A673 (cell line): ENCODE data around the gene PEPD. TPM values are rescaled to one million over a fixed set of nuclear protein-coding genes. Genes with fewer than 3 reads are reported as not detected.

Experiments used
- BruUV-seq: library from RNA; stranded (reverse); fragments of 400-500 nt; replicated peaks from 2 replicates; lab custom pipeline; 2021; lab: Mats Ljungman, UMichigan
- CTCF ChIA-PET: fragments of 300-600 bp; sonication (Branson Sonifier 250); formaldehyde crosslinking; loops from one replicate; lab custom pipeline; 2022; ENCODE audit warnings: antibody characterized with exemption; lab: Charles Lee
- POLR2A ChIA-PET: fragments of 300-600 bp; sonication (Branson Sonifier 250); formaldehyde crosslinking; loops from one replicate; lab custom pipeline; 2022; ENCODE audit warnings: antibody characterized with exemption; ENCODE audit not compliant: low non-redundant PET; lab: Charles Lee
- DNase-seq: peaks from one replicate; pipeline ENCODE4 v3.0.0-alpha.2; 2015; ENCODE audit warnings: low spot score
- H3K27ac ChIP-seq: fragments of 200-600 bp; sonication (generic); 2 replicates; pipeline ENCODE4 v1.5.1; 2016; ENCODE audit warnings: mixed run types, low read depth, mild to moderate bottlenecking, mixed read lengths, antibody characterized with exemption, low read length; ENCODE audit not compliant: poor library complexity, severe bottlenecking
- H3K27me3 ChIP-seq: fragments of 200-600 bp; sonication (generic); replicated peaks from 2 replicates; pipeline ENCODE4 v1.6.1; 2017; ENCODE audit warnings: mixed run types, low read depth, mild to moderate bottlenecking, mixed read lengths, antibody characterized with exemption, low read length; ENCODE audit not compliant: insufficient read depth, poor library complexity
- H3K36me3 ChIP-seq: fragments of 200-600 bp; sonication (generic); 2 replicates; pipeline ENCODE4 v1.6.1; 2016; ENCODE audit warnings: mixed run types, mild to moderate bottlenecking, mixed read lengths, antibody characterized with exemption, low read length; ENCODE audit not compliant: insufficient read depth, poor library complexity, severe bottlenecking
- H3K4me1 ChIP-seq: fragments of 200-600 bp; sonication (generic); 2 replicates; pipeline ENCODE4 v1.6.1; 2017; ENCODE audit warnings: mixed run types, mild to moderate bottlenecking, mixed read lengths, antibody characterized with exemption, low read length; ENCODE audit not compliant: insufficient read depth, poor library complexity, severe bottlenecking
- H3K4me3 ChIP-seq: fragments of 200-600 bp; sonication (generic); 2 replicates; pipeline ENCODE4 v1.5.1; 2016; ENCODE audit warnings: low read depth, mixed run types, mild to moderate bottlenecking, mixed read lengths, low read length; ENCODE audit not compliant: poor library complexity, severe bottlenecking
- H3K9me3 ChIP-seq: fragments of 200-600 bp; sonication (generic); 2 replicates; pipeline ENCODE4 v1.6.1; 2016; ENCODE audit warnings: mixed run types, low read depth, mild to moderate bottlenecking, mixed read lengths, antibody characterized with exemption, low read length; ENCODE audit not compliant: poor library complexity, severe bottlenecking
- EZH2 ChIP-seq: fragments of 200-600 bp; sonication (generic); IDR thresholded peaks from 2 replicates; pipeline ENCODE4 v1.6.1; 2017; ENCODE audit warnings: borderline replicate concordance, low read depth, mild to moderate bottlenecking, mixed read lengths, antibody characterized with exemption, low read length; ENCODE audit not compliant: poor library complexity, severe bottlenecking
- intact Hi-C: fragments of 100-400 bp; cut with micrococcal nuclease; formaldehyde crosslinking; loops from one replicate; pipeline ENCODE4 v1.10.0; 2022; ENCODE audit not compliant: unreplicated experiment
- total RNA-seq: library from RNA; stranded (reverse); gene quantifications from 2 replicates; pipeline ENCODE4 v1.2.3, GENCODE V29; 2021
- TF ChIP-seq, protein P1 (sequence below): fragments of 300-800, 200-600 bp; sonication (generic); conservative IDR thresholded peaks from 2 replicates; pipeline ENCODE4 v1.5.1; 2017; ENCODE audit warnings: low read depth, mild to moderate bottlenecking, antibody characterized with exemption, low read length, moderate library complexity, mixed read lengths

Gene PEPD
- total RNA-seq, 1 experiment from 2014 or later: 82.2 TPM

DNA sequence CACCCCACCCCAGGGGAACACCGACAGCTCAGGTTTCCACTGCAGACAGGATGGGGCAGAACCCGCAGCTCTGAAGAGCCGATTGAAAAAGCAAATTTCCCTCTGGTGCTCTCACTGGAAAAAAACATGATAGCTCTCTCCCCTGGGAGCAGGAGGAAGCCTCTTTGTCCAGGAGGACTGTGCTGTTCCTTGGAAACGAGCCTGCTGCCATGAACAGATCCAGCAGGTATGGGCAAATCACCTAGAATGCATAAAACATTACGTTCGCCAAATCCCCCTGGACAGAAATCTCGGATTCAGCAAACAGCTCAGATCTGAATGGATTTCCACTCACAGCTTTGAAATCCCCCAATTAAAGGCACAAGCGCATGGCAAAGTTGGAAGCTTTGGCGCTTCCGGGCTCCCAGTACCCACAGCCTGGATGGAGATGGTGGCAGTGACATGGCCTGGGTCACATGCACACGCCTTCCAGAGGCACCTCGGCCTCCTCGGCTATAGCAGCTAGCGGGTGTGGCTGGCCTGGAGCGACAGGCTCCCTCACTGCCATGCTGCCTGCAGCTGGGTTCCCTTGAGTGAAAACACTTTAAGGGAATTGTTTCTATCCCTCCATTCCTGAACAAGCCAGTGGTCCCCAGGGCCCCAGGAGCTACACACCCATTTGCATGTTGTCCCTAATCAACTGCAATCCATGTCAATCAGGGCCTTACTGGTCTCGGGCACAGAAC lies 89.0 kb downstream of the PEPD start:
- POLR2A ChIA-PET: no interaction called here
- no peak for DNase-seq
- intact Hi-C loops: no loop called here
- Histone ChIP-seq H3K9me3 (no peaks in the 10 kb centered on the region), H3K27me3 (no peaks in the 10 kb centered on the region), H3K4me1 (peaks cover 27% of the 10 kb centered on the region), H3K27ac (no peak overlapping the region), H3K4me3 (no peak overlapping the region), H3K36me3 (no peaks in the 10 kb centered on the region)
- TF ChIP-seq EZH2: no peak
- TF ChIP-seq, protein P1, sequence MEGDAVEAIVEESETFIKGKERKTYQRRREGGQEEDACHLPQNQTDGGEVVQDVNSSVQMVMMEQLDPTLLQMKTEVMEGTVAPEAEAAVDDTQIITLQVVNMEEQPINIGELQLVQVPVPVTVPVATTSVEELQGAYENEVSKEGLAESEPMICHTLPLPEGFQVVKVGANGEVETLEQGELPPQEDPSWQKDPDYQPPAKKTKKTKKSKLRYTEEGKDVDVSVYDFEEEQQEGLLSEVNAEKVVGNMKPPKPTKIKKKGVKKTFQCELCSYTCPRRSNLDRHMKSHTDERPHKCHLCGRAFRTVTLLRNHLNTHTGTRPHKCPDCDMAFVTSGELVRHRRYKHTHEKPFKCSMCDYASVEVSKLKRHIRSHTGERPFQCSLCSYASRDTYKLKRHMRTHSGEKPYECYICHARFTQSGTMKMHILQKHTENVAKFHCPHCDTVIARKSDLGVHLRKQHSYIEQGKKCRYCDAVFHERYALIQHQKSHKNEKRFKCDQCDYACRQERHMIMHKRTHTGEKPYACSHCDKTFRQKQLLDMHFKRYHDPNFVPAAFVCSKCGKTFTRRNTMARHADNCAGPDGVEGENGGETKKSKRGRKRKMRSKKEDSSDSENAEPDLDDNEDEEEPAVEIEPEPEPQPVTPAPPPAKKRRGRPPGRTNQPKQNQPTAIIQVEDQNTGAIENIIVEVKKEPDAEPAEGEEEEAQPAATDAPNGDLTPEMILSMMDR: no peak
- BruUV-seq: no TSS peak
- CTCF ChIA-PET: interaction anchor here (1.2 to 1.3 kb wide), 2 partner anchors 16 to 338 kb away, joined by 3 read pairs; no protein-coding TSS in a partner anchor

DNA sequence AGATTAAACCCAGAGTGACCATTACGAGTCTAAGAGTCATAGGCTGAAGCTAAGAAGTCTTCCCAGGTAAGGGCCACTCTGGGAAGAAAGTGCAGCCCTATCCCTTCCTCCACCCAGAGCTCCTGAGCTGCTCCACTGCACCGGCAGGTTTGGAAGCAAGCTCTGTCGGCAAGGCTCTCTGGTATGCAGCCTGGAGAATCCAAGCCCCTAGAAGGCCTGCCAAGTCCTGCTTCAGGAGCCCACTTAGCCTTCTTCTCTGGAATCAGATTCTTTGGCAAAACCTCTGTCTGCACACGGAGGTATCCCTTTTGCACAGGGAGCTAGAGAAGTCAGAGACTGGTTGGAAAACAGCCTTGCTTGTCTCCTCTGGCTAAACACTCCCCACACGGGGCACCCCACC lies 89.6 kb downstream of the PEPD start:
- ChIA-PET CTCF (interaction anchor here (1.2 to 1.3 kb wide), 2 partner anchors 16 to 339 kb away, joined by 3 read pairs; no protein-coding TSS in a partner anchor), POLR2A (no interaction called here)
- H3K4me3 ChIP-seq: no peak overlapping the region
- TF ChIP-seq, protein P1: no peak
- TF ChIP-seq EZH2: no peak
- no peak overlapping the region for H3K27ac ChIP-seq
- DNase-seq: no peak
- H3K27me3 ChIP-seq: no peaks in the 10 kb centered on the region
- no peaks in the 10 kb centered on the region for H3K9me3 ChIP-seq
- intact Hi-C loops: no loop called here
- H3K36me3 ChIP-seq: no peaks in the 10 kb centered on the region
- BruUV-seq: no TSS peak
- H3K4me1 ChIP-seq: peaks cover 24% of the 10 kb centered on the region

DNA sequence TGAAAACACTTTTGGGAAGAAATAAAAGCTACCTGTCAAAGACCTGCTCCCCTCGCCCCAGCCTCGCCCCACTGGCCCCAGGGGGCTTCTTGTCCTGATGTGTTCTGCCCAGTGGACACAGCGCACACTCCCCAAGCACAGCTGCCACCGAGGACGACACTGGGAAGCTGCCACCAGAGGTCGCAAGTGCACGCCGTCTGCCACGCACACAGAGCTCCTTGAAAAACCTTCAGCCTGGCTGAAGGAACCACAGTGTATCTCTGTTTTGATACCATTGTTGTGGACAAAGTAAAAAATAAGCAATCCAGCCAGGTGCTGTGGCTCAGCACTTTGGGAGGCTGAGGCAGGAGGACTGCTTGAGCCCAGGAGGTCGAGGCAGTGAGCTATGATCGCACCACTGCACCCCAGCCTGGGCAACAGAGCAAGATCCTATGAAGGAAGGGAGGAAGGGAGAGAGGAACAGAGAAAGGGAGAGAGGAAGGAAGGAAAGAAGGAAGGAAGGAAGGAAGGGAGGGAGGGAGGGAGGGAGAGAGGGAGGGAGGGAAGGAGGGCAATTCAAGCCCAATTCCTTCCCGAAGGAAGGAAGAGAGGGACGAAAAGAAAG lies 90.8 kb downstream of the PEPD start:
- BruUV-seq: no TSS peak
- Histone ChIP-seq H3K4me1 (peaks cover 16% of the 10 kb centered on the region), H3K4me3 (no peak overlapping the region), H3K36me3 (no peaks in the 10 kb centered on the region), H3K27ac (no peak overlapping the region), H3K9me3 (no peaks in the 10 kb centered on the region), H3K27me3 (no peaks in the 10 kb centered on the region)
- ChIA-PET CTCF (interaction anchor here (0.6 to 2.0 kb wide), 9 partner anchors 12 to 347 kb away, joined by 3 to 13 read pairs (median 9); no protein-coding TSS in a partner anchor), POLR2A (no interaction called here)
- intact Hi-C loops: loop anchor here (1.0 kb wide), 1 partner anchor 341 kb away; no protein-coding TSS in a partner anchor
- no peak for TF ChIP-seq EZH2
- TF ChIP-seq, protein P1: peak; percentile 94
- DNase-seq: peak; percentile 81
